Neural progenitor cell (in vitro differentiated cells): Measurements from ENCODE around the gene ADRA1B.

Experiments
- CTCF ChIP-seq: fragments of 200-600 bp; sonication (generic); IDR thresholded peaks from 2 replicates; pipeline ENCODE4 v1.5.1; 2017; ENCODE audit warnings: antibody characterized with exemption, mild to moderate bottlenecking
- EZH2 ChIP-seq: fragments of 200-600 bp; sonication (generic); IDR thresholded peaks from 2 replicates; pipeline ENCODE4 v1.6.1; 2017; ENCODE audit warnings: antibody characterized with exemption, mild to moderate bottlenecking, moderate library complexity

GRCh38 chr5:159897786-159898393 lies 18.4 kb upstream of the ADRA1B start:
- TF ChIP-seq CTCF (no peak), EZH2 (no peak)
